ENCODE results near the gene C11orf86. TPM values are rescaled to one million over a fixed set of nuclear protein-coding genes. Genes with fewer than 3 reads are reported as not detected.

C11orf86 gene
- total RNA-seq, 2 experiments from 2014 or later = not detected

GRCh38 chr11:66976028-66976467 lies 944 bp downstream of the C11orf86 start:
- no peaks in the 10 kb centered on the region for H3K4me1 ChIP-seq (ENCODE audit: insufficient read depth, low read length, poor library complexity, severe bottlenecking)
- no peak overlapping the region for H3K27ac ChIP-seq (ENCODE audit: low read depth, low read length, poor library complexity, severe bottlenecking)
- H3K79me2 ChIP-seq (ENCODE audit: insufficient read depth, low read depth, low read length) = no peaks in the 10 kb centered on the region
- no peak overlapping the region for H2AFZ ChIP-seq (ENCODE audit: low read length)
- DNase-seq (ENCODE audit: low spot score) = peak; percentile 29
- ChIA-PET POLR2A (no interaction called here), CTCF (ENCODE audit: unreplicated experiment) (interaction anchor here (0.9 to 1.1 kb wide), 2 partner anchors 10 to 31 kb away, joined by 3 to 4 read pairs; no protein-coding TSS in a partner anchor)
- BruUV-seq (replicated peaks) = no TSS peak
- TF ChIP-seq EZH2phosphoT487 (IDR thresholded peaks at IDR 0.05; ENCODE audit: borderline replicate concordance, low read depth, low read length) (no peak), CTCF (conservative IDR thresholded peaks at IDR 0.05; ENCODE audit: low read length) (peak; percentile 82)
- no peaks in the 10 kb centered on the region for H3K36me3 ChIP-seq (ENCODE audit: insufficient read depth, low read length)
- H3K9me3 ChIP-seq (ENCODE audit: low read length) = no peaks in the 10 kb centered on the region
- H3K4me2 ChIP-seq (ENCODE audit: low read length) = no peak overlapping the region
- no peaks in the 10 kb centered on the region for H3K9me2 ChIP-seq (ENCODE audit: insufficient read depth, low read length)
- no peak overlapping the region for H3K4me3 ChIP-seq (ENCODE audit: low read depth, low read length, poor library complexity, severe bottlenecking)
- H4K20me1 ChIP-seq (ENCODE audit: insufficient read depth, low read length) = no peaks in the 10 kb centered on the region
- intact Hi-C loops (cut with micrococcal nuclease; ENCODE audit: unreplicated experiment) = loop anchor here (5.0 to 10.0 kb wide), 2 partner anchors 94 to 281 kb away; no protein-coding TSS in a partner anchor

GRCh38 chr11:66976925-66977324 lies 1.8 kb downstream of the C11orf86 start:
- H3K4me3 ChIP-seq (ENCODE audit: low read depth, low read length, poor library complexity, severe bottlenecking) = no peak overlapping the region
- BruUV-seq (replicated peaks) = no TSS peak
- H3K27ac ChIP-seq (ENCODE audit: low read depth, low read length, poor library complexity, severe bottlenecking) = no peak overlapping the region
- no peak overlapping the region for H2AFZ ChIP-seq (ENCODE audit: low read length)
- H4K20me1 ChIP-seq (ENCODE audit: insufficient read depth, low read length) = no peaks in the 10 kb centered on the region
- ChIA-PET CTCF (ENCODE audit: unreplicated experiment) (interaction anchor here (0.9 kb wide), 1 partner anchor 9 kb away, joined by 4 read pairs; no protein-coding TSS in a partner anchor), POLR2A (interaction anchor here (0.6 kb wide), 1 partner anchor 461 kb away, joined by 3 read pairs; no protein-coding TSS in a partner anchor)
- no peaks in the 10 kb centered on the region for H3K9me3 ChIP-seq (ENCODE audit: low read length)
- H3K4me2 ChIP-seq (ENCODE audit: low read length) = no peak overlapping the region
- no peak for TF ChIP-seq EZH2phosphoT487 (IDR thresholded peaks at IDR 0.05; ENCODE audit: borderline replicate concordance, low read depth, low read length)
- TF ChIP-seq CTCF (conservative IDR thresholded peaks at IDR 0.05; ENCODE audit: low read length) = no peak
- no peaks in the 10 kb centered on the region for H3K36me3 ChIP-seq (ENCODE audit: insufficient read depth, low read length)
- H3K9me2 ChIP-seq (ENCODE audit: insufficient read depth, low read length) = no peaks in the 10 kb centered on the region
- no peaks in the 10 kb centered on the region for H3K79me2 ChIP-seq (ENCODE audit: insufficient read depth, low read depth, low read length)
- intact Hi-C loops (cut with micrococcal nuclease; ENCODE audit: unreplicated experiment) = loop anchor here (5.0 to 10.0 kb wide), 2 partner anchors 95 to 282 kb away; no protein-coding TSS in a partner anchor
- no peaks in the 10 kb centered on the region for H3K4me1 ChIP-seq (ENCODE audit: insufficient read depth, low read length, poor library complexity, severe bottlenecking)
- DNase-seq (ENCODE audit: low spot score) = no peak

GRCh38 chr11:66978229-66978628 lies 3.1 kb downstream of the C11orf86 start:
- no peak for DNase-seq (ENCODE audit: low spot score)
- POLR2A ChIA-PET = interaction anchor here (0.7 kb wide), 1 partner anchor 225 kb away, joined by 3 read pairs; no protein-coding TSS in a partner anchor
- no peaks in the 10 kb centered on the region for H3K4me1 ChIP-seq (ENCODE audit: insufficient read depth, low read length, poor library complexity, severe bottlenecking)
- no peaks in the 10 kb centered on the region for H3K79me2 ChIP-seq (ENCODE audit: insufficient read depth, low read depth, low read length)
- no peak for TF ChIP-seq EZH2phosphoT487 (IDR thresholded peaks at IDR 0.05; ENCODE audit: borderline replicate concordance, low read depth, low read length)
- TF ChIP-seq CTCF (conservative IDR thresholded peaks at IDR 0.05; ENCODE audit: low read length) = no peak
- no peaks in the 10 kb centered on the region for H4K20me1 ChIP-seq (ENCODE audit: insufficient read depth, low read length)
- intact Hi-C loops (cut with micrococcal nuclease; ENCODE audit: unreplicated experiment) = loop anchor here (5.0 to 10.0 kb wide), 2 partner anchors 96 to 283 kb away; no protein-coding TSS in a partner anchor
- H3K4me2 ChIP-seq (ENCODE audit: low read length) = no peak overlapping the region
- H3K27ac ChIP-seq (ENCODE audit: low read depth, low read length, poor library complexity, severe bottlenecking) = no peak overlapping the region
- BruUV-seq (replicated peaks) = no TSS peak
- no peaks in the 10 kb centered on the region for H3K36me3 ChIP-seq (ENCODE audit: insufficient read depth, low read length)
- no peaks in the 10 kb centered on the region for H3K9me2 ChIP-seq (ENCODE audit: insufficient read depth, low read length)
- CTCF ChIA-PET (ENCODE audit: unreplicated experiment) = no interaction called here
- no peak overlapping the region for H3K4me3 ChIP-seq (ENCODE audit: low read depth, low read length, poor library complexity, severe bottlenecking)
- no peak overlapping the region for H2AFZ ChIP-seq (ENCODE audit: low read length)
- no peaks in the 10 kb centered on the region for H3K9me3 ChIP-seq (ENCODE audit: low read length)

All from OCI-LY7 (cell line).